UCSD-AML1 (cell line): ENCODE measurements around the gene CSTF2.
"Not testable (repeated sequence)": the region's sequence is repeated elsewhere in the genome, so short reads cannot be mapped to it uniquely, and the experiment has no call there.

Source experiments
- DNase-seq: peaks from one replicate; lab custom pipeline; 2025; ENCODE audit not compliant: unreplicated experiment; lab: John Stamatoyannopoulos, UW

The CSTF2 gene, protein sequence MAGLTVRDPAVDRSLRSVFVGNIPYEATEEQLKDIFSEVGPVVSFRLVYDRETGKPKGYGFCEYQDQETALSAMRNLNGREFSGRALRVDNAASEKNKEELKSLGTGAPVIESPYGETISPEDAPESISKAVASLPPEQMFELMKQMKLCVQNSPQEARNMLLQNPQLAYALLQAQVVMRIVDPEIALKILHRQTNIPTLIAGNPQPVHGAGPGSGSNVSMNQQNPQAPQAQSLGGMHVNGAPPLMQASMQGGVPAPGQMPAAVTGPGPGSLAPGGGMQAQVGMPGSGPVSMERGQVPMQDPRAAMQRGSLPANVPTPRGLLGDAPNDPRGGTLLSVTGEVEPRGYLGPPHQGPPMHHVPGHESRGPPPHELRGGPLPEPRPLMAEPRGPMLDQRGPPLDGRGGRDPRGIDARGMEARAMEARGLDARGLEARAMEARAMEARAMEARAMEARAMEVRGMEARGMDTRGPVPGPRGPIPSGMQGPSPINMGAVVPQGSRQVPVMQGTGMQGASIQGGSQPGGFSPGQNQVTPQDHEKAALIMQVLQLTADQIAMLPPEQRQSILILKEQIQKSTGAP

DNA sequence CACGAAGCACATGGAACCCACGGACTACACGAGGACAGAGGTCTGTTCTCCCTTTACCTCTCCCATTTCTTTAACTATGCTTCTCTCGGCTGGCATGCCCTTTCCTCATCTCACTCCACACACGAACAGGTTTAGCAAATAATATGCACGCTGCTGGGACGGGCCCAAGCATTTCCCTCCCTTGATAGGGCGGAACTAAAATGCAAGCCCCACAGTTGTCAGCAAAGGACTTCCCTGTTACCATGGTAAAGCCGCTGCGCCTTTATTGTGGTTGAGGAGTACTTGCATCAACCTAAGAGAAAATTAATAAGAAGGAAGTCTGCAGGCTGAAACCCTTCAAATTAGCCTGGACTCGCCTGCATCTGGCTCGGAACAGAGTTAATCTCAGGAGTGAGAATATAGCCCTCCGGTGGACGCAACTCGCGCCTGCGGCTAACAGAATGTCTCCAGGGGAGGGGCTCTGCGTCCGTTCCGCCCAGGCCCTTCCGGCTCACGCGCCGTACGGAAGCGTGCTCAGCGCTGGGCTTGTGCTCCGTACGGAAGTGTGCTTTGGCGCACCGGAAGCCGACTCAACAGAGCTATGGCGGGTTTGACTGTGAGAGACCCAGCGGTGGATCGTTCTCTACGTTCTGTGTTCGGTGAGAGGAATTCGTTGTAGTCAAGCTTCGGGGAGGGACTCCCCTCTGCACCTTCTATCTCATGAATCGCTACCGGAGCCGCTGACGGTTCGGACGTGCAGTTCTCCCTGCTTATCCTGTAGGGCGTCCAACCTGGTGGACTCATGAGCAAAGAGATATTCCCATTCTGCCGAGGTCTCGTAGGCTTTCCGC is at the start of gene CSTF2:
TSS of gene CSTF2 (plus strand) at position 555 of the 830 bp plus-strand sequence. CDS start at position 581, 26 bp downstream.
- peak; percentile 84 for DNase-seq

DNA sequence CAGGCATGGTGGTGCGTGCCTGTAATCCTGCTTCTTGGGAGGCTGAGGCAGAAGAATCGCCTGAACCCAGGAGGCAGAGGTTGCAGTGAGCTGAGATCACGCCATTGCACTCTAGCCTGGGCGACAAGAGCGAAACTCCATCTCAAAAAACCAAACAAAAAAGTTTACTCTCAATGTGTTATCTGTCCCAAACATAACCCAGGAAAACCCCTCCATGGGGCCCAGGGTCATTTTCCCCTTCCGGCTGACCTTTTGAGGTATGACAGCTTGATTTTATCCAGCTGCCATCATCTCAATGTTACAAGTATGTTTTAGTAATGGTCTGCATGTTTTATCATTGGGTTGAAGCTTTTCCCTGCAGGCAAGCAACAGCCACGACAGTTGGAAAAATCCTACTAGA is 23.8 kb upstream of the CSTF2 start:
- not testable (repeated sequence) for DNase-seq

DNA sequence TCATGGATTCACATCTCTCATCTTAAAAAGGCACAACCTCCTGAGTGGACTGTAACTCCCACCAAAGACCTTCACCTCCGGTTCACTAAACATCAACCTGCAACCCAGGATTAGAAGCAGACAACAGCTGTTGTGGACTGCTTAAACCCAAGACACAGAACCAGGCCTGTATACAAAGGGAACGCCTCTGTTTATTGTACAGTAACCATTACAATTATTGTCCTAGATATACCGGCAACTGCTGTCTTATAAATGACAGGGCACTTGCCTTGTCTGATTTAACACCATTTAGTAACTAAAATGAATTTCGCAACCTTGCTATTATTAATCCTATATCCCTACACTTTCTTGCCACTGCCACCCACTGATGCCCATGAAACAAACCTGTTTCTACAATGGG is 22.8 kb upstream of the CSTF2 start:
- no peak for DNase-seq

DNA sequence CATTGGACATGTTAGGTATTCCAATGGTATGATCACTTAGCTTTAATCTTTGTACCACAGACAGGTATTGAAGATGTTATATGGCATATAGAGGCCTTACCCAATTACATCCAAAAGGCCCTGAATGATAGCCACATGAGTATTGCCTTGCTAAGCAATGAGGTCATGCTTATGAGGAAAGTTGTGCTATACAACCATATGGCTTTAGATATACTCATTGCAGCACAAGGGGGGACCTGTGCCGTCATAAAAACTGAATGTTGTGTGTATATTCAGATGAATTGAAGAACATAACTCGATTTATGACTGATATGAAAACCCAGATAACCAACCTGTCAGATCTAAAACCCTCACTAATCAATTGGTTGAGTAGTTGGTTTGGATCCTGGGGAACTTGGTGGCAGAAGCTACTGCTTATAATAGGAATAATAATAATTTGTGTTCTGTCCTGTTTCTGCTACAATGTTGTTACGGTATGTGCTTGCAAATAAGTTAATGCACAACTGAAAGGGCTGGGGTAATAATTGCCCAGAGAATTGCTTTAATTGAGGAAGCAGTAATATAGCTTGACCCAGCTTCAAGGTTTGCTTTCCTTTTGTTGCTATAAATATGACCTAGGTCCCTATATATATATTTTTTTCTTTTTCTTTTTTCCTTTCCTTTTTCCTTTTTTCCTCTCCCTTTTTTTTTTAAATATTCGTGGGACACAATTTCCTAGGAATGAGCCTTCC is 21.5 kb upstream of the CSTF2 start:
- no peak for DNase-seq

DNA sequence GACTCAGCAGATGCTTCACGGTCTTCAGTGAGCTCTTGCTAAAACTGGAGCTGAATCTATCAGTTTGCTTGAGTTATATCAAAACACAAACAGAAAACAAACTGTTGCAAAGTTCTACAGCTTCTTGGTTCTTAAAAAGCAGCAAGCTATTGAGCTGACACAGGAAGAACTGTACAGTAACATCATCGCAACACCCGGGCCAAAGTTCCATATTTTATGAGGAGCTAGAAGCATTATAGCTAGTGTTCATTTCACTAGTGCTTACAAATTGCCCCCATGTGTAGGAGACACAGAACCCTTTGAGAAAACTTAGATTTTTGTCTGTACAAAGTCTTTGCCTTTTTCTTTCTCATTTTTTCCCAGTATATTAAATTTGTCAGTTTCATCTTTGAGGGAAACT is 17.3 kb upstream of the CSTF2 start:
- no peak for DNase-seq

DNA sequence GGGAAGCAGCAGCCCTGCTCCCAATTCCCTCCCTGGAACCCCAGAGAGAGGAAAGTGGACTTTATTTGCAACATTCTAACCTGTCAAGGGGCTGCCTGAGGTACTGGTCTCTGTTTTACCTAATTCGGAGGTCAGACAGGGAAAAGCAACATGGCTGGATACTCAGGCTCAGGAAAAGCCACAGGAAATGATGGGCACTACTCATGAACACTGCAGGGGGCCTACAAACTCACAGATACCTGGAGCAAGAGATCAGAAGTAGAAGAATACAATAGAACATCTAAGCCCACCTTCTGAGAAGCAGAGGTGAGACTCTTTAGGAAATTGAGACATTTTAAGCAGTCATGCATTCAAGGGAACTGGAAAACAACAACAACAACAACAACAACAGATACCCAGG is 15.4 kb upstream of the CSTF2 start:
- DNase-seq: no peak

DNA sequence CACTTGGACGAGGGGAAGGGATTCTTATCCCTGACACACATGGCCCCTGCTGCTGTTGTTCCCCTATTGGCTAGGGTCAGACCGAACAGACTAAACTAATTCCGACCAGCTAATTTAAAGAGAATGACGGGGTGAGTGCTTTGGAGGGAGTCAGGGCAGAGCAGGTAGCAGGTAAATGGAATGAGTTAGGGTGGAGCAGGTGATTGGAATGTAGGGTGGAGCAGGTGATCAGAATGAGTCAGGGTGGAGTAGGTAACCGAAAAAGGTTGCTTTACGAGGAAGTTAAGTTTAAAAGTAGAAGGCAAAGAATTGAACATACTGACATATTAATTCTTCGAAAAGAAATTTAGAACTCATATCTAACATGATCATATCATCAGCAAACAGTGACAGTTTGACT is 11.9 kb upstream of the CSTF2 start:
- DNase-seq: not testable (repeated sequence)

DNA sequence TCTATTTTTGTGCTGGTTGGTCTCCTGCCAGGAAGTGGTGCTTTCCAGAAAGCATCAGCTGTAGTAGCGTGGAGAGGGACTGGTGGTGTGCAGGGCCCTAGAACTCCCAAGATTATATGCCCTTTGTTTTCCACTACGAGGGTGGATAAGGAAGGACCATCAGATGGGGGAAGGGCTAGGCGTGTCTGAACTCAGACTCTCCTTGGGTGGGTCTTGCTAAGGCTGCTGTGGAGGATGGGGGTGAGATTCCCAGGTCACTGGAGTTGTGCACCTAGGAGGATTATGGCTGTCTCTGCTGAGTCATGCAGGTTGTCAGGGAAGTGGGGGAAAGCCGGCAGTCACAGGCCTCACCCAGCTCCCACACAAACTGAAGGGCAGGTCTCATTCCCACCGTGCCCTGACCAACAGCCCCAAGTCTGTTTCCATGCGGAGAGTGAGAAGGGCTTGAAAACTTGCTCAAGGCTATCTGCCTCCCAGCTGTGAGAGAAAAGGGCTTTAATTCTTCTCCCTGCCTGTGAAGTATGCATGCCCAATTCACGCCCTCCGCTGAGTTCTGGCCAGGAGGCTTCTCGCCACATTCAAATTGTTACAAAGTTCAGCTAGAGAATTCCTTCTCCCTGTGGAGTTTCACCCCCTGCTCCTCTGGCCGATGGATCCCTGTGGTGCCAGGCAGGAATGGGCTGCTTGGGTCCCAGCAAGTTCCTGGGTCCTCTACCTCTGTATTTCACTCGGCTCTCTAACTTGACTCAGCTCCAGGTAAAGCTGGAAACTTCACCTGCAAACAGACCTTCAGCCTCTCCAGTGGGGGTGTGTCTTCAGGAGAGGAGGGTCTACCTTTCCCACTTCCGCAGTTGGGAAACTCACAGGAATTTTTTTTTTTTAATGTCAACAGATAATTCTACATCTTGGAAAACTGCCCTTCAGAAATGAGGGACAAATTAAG is 7.7 kb upstream of the CSTF2 start:
- no peak for DNase-seq

DNA sequence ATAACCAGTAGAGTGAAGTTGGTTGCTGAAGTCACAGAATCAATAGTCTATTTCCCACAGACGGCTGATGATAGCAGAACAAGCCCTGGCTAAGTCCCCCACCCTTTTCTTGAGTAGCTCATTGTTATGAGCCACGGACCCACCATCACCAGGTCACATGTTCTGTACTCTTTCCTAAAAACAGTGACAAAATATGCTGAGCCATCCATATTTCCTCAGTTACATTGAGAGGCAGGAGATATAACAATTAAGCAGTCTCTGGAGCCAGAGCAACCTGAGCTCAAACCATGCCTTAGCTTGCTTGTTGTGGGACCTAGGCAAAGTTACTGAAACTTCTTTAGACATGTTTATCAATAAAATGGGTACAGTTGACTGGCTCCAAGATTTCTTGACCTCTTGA is 2.9 kb upstream of the CSTF2 start:
- no peak for DNase-seq

DNA sequence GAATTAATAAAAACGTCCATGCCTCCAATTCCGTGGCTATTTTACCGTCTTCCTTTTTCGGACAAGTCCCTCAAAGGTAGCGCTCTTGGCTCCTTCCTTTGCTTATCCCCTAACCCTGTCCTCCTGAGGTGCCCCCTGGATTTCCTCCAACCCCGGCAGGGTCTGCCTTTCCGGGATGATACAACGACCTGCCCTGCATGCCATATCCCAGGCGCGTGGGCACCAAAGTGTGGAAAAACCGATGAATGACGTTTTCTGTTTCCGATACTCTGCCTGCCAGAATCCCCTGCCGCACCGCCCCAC is 706 bp upstream of the CSTF2 start:
- DNase-seq: no peak

DNA sequence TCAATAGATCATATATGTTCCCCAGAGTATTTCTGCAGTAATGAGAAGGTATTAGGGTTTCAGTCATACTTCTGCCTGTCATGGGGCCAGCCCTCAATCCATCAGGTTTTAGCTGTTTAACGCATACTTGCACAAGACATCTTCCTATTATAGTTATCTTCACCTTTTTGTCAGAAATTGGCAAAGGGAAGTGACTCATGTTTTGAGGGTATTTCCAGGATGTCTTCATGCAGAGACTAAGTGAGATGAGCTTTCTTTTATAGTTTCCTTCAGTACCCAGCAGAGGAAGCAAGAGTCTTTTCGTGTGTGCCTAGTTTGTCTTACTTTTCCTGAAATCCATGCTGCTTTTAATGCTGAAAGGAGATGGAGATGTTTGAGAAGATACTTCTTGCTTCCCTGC is 9.5 kb downstream of the CSTF2 start:
- DNase-seq: no peak

DNA sequence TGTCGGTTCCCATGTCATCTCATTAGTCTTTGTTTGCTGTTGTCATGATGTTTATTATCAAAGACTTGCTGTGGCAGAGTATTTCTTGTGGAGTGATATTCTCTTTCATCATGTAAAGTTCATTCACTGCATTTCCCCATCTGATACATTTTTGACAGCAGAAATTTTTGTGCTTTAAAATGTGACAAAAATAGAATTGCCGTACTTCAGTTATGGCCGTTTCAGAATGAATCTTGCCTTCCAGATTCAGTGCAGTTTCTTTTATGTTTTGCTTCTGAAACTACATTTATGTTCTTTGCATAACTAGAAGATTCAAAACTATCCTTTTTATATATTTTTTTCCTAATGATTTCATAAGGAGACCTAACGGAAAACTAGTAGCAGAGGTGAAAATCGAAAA is 10.0 kb downstream of the CSTF2 start:
- no peak for DNase-seq

DNA sequence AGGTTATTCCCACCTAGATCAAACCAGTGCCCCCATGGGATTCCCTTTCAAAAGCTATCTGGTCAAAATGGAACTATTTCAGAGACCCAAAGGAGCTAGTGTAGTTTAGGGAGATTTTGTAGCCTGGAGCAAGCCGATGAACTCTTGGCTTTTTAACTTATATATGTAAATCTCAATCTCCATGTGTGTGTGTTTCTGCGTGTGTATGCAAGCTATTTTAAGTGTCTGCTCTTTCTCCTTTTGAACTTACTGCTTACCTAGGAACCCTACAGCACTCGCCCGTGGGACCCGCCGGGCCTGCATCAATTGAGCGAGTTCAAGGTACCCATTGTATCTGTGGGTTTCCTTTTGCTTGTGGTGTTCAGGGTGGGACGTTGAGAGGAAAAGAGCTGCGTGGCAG is 10.4 kb downstream of the CSTF2 start:
- DNase-seq: no peak

DNA sequence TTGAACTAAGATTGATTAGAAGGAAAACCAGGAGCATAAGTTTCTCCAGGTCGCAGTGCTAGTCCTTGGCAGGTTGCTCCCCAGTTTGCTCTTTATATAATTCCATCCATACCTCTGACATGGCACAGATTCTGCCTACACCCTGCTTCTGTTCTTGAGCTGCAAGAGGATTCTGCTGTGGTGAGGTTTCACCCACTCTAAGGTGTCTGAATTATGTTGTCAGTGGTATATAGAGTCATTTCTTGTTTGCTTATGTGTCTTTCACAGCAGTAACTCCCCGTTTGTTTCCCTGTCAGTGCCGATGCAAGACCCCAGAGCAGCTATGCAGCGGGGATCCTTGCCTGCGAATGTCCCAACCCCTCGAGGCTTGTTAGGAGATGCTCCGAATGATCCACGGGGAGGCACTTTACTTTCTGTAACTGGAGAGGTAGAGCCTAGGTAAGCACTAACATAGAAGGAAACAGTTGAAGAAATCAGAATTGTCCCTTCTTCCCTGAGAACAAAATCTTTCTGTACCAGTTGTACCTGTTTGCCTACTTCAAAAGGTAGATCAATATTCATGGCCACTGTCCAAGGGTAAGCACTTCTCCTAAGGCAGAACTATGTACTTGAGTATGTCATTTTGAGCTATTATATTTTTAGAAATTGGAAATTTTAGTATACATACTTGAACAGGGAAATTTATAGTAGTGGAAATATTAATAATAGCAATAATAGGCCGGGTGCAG is 11.2 kb downstream of the CSTF2 start:
- DNase-seq: no peak

DNA sequence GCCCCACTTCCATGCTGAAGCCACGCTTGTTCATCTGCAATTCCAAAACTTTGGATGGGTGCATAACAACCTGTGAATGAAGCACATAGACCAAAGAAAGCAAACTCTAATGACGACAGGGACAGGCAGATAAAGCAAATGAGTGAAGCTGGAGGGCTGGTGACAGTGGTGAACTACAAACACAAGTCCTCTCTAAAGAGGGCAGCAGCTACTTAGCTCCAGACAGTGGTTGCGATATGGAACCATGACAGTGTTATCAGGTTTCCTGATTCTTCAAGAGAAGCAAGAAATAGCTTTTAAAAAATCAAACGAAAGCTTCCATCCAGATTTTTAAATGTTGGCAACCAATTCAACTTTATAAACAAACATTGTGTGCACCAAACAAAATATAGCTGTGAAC is 30.1 kb downstream of the CSTF2 start:
- no peak for DNase-seq

DNA sequence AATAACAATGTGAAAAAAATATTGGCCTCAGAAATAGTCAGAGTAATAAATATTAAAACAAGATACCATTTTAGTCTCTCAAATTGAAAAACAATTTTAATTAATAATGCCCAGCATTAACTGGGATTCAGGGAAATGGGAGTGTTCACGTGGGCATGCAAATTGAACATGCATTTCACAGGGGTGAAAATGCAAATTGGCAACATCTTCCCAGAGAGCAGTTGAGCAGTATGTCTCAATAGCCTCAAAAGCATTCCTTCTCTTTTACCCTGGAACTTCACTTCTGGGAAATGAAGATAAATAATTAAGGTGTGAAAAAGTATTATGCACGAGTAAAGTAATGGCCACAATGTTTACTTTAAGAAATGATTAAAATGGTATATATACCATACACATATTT is 32.6 kb downstream of the CSTF2 start:
- no peak for DNase-seq

DNA sequence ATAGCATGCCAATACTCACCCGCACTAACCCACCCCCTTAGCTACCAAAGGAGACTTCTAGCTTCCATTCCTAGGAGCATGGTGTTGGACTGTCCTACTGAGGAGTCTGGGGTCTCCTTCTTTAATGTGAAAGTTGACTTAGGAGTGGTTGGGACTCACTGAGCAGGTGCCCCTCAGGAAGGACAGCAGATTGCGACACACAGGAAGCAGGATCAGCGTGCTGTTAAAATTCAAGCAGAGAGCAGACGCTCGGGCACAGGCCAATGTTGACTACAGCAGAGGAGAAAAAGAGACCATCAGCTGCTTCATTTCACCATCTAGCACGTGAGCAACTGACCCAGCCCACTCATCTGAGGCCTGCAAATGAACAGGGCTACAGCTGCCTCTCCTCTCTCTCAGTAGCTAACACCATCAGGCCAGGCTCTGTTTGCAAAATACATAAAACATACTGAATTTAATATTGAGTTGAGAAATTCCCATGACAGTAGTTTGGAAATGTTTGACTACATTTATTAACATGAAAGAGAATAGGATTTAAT is 43.2 kb downstream of the CSTF2 start:
- no peak for DNase-seq

DNA sequence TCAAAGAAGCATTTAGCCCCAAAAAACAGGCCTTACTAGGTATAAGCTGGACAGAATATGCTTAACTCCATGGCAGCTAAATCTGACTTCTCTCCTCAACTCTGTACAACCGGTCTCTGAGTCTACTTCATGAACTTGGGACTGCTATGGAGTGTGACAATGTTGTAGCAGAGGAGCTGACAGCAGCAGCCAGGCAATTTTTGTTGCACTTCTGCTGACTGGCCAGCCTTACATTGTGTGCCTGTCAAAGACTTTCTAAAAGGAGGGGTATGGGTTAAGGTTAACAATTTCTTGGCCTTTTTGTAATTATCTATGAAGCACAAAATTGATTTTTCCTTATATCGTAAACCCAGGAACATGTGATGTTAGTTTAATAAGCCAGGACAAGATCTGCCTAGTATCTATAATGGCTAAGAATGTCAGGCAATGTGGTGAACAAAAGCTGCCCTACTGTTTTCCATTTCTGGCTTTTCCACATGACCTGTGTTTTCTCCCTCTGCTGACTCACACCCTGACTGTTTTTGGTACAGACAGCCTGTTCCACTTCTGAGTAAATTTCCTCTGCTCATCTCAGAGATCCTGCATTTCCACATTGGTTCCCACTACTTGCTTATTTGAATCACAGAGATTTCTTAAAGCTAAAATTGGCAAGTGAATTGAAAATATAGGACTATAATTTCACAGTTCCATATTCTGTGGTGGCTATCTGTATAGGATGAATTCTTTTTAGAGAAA is 44.6 kb downstream of the CSTF2 start:
- no peak for DNase-seq

DNA sequence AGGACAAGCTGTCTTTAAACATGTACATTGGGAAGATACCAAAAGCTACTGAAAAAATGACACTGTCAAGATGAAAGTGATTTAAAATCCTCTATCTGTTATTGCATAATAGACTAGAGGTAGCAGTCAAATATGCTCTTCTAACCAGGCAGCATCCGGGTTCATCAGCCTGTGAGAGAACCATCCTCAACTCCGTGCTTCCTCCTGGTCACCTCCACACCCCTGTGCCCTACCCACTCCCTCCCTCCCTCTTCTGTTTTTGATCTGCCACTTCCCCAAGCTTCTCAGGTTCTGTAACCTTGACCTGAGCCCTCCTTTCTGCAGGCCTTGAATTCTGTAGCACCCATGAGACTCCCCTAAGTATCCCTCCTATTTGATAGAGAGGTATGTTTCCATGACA is 48.1 kb downstream of the CSTF2 start:
- no peak for DNase-seq
